Middle frontal gyrus (tissue), 1 donor: Measurements from ENCODE around the gene SMO.
A peak's percentile ranks its signal among the peaks of the same experiment; 100 is the strongest.

Experiments
- DNase-seq: peaks from one replicate; pipeline ENCODE4 v3.0.0-alpha.2; 2015; ENCODE audit warnings: low spot score; ENCODE audit errors: extremely low spot score

The SMO gene

GRCh38 chr7:129188372-129188891 is at the start of gene SMO:
TSS of gene SMO (plus strand) at chr7:129188633. CDS start at chr7:129189152, 519 bp downstream.
- DNase-seq = no peak

- no peak for DNase-seq
Measured at GRCh38 chr7:129143724-129144094, 44.7 kb upstream of the SMO start.

- DNase-seq = peak; percentile 76
Measured at GRCh38 chr7:129144095-129144833, 44.2 kb upstream of the SMO start, which contains the start of gene TSPAN33. TSS of gene TSPAN33 (plus strand) at chr7:129144707. CDS start at chr7:129144981, 274 bp downstream.

- DNase-seq = no peak
Measured at GRCh38 chr7:129144834-129145668, 43.4 kb upstream of the SMO start.

GRCh38 chr7:129146237-129146979 is 42.0 kb upstream of the SMO start:
- no peak for DNase-seq

- no peak for DNase-seq
Measured at GRCh38 chr7:129147731-129148130, 40.7 kb upstream of the SMO start.

GRCh38 chr7:129149511-129149910 is 38.9 kb upstream of the SMO start:
- DNase-seq = no peak

- no peak for DNase-seq
Measured at GRCh38 chr7:129150199-129150996, 38.0 kb upstream of the SMO start.

GRCh38 chr7:129157651-129158050 is 30.8 kb upstream of the SMO start:
- DNase-seq = no peak

- no peak for DNase-seq
Measured at GRCh38 chr7:129159539-129159938, 28.9 kb upstream of the SMO start.

- no peak for DNase-seq
Measured at GRCh38 chr7:129160161-129160905, 28.1 kb upstream of the SMO start.

GRCh38 chr7:129161524-129162225 is 26.8 kb upstream of the SMO start:
- no peak for DNase-seq

- no peak for DNase-seq
Measured at GRCh38 chr7:129162732-129163131, 25.7 kb upstream of the SMO start.

GRCh38 chr7:129163875-129164544 is 24.4 kb upstream of the SMO start:
- DNase-seq = no peak

GRCh38 chr7:129166745-129167144 is 21.7 kb upstream of the SMO start:
- no peak for DNase-seq

GRCh38 chr7:129167817-129168216 is 20.6 kb upstream of the SMO start:
- DNase-seq = no peak

GRCh38 chr7:129168231-129169021 is 20.0 kb upstream of the SMO start:
- DNase-seq = no peak

GRCh38 chr7:129169171-129169671 is 19.2 kb upstream of the SMO start:
- no peak for DNase-seq
